K562 treated with DMSO at 1 percent for 12 hours (cell line): Measurements from ENCODE around the gene LRCOL1. TPM values are rescaled to one million over a fixed set of nuclear protein-coding genes. Genes with fewer than 3 reads are reported as not detected.

Experiments used
- total RNA-seq: library from RNA; unstranded; fragments of 300-600 nt; gene quantifications from 2 replicates; pipeline ENCODE4 v1.2.3, GENCODE V29; 2022; ENCODE audit not compliant: insufficient read depth

The LRCOL1 gene
- total RNA-seq, result not detected in 2 replicates

GRCh38 chr12:132610051-132610759, at the start of gene LRCOL1:
Gene LRCOL1, minus strand, starts transcription at chr12:132610582. Its CDS starts 4,331 bp downstream, at chr12:132606251.

GRCh38 chr12:132618683-132619043, 8.3 kb upstream of the LRCOL1 start, which contains the start of gene P2RX2:
Gene P2RX2, plus strand, starts transcription at chr12:132618776. Its CDS starts 41 bp downstream, at chr12:132618817.

Other genes starting within 250 kb of the LRCOL1 start
- gene FBRSL1, start 120.4 kb downstream of the LRCOL1 start, total RNA-seq, result 16.0 and 33.5 TPM in 2 replicates
- not detected in 2 replicates for gene P2RX2, start 8.2 kb upstream of the LRCOL1 start, total RNA-seq
- 35.7 and 91.2 TPM in 2 replicates for gene POLE, start 76.8 kb upstream of the LRCOL1 start, total RNA-seq
- 59.7 and 65.7 TPM in 2 replicates for gene PXMP2, start 77.0 kb upstream of the LRCOL1 start, total RNA-seq
- 24.5 and 32.1 TPM in 2 replicates for gene PGAM5, start 100.3 kb upstream of the LRCOL1 start, total RNA-seq
- 23.1 and 50.8 TPM in 2 replicates for gene ANKLE2, start 151.2 kb upstream of the LRCOL1 start, total RNA-seq
- gene GOLGA3, start 218.3 kb upstream of the LRCOL1 start, total RNA-seq, result 8.9 and 24.8 TPM in 2 replicates